Epidermal melanocyte (primary cell): Measurements from ENCODE around the gene C2orf76.
"Not testable (repeated sequence)": the region's sequence is repeated elsewhere in the genome, so short reads cannot be mapped to it uniquely, and the experiment has no call there.

Experiments
- DNase-seq: peaks from one replicate; pipeline ENCODE4 v3.0.0; 2011; ENCODE audit warnings: low spot score; ENCODE audit not compliant: insufficient read length

Gene C2orf76

DNA sequence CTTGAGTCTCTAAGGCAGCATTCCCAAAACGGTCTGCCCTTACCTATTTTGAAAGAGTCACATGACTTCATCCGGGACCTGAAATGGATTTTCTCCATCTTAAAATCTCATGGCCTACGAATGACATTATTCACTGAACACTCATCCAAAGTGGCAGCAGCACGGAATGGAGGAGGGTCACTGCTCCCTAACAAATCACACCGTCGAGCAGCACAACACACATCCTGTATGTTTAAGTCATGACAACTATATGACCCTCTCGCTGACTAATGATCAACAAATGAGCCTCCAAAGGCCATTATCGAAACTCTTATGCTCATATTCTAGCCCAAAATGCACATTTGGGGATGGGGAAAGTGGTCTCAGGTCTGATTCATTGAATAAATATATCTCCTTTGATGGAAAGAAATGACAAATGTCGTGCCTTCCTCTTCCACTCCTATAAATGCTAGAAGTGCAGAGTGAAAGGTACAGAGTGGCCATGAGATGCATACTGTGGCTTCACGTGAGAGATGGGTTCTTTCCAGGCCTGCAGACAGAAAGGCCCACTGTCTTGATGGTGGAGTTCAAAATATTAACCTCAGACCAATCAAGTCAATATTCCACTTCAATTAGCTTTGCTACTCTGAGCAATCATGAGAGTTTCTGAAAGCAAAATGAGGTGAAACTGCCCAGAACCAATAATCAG lies 70.8 kb downstream of the C2orf76 start:
- no peak for DNase-seq

DNA sequence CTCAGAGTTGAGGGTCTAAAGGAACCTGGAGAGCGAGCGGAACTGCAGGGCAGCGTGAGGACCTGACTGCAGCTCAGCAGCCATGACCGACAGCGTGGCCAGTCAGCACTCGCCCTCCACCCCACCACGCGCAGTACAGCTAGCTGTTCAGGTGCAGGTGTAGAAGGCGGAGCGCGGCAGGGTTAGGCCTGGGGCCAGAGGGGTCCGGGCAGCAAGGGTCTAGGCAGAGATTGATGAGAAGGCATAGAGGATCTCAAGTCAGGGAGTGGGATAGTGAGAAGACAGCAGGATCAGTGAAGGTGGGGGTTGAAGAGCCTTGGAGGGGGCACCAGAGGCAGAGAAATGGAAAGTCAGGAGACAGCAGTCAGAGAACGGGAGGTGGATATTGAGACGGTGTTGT lies 72.0 kb downstream of the C2orf76 start:
- no peak for DNase-seq

DNA sequence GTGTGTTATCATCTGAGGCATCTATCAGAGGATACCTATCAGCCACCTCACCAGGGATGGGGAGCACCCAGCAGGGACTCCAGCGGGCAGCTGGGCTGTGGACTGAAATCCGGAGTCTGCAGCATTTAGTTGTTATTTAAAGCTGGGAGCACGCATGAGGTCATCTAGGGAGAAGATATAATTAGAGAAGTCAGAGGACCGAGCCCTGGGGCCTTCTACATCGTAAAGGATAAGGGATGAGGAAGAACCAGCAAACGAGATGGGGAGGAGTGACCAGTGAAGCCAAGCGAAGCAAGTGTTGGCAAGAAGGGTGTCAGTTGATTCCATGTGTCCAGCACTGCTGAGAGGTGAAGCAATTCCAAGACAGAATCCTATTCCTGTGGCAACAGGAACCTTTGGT lies 72.7 kb downstream of the C2orf76 start:
- no peak for DNase-seq

DNA sequence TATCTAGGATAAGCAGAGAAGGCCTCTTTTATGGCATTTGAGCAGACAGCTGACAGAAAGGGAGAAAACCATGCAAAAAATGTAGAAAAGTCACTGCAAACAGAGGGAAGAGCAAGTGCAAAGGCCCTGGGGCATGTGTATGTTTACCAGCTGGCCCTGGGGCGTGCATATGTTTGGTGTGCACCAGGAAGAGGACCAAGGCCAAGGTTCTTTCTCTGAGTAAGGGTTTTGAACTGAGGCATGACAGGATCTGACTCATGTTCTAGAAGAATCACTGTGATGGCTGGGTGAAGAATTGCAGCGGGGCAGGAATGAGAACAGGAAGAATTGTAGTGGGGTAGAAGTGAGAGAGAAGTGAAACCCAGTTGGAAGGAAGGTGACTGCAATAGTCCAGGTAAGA lies 73.4 kb downstream of the C2orf76 start:
- no peak for DNase-seq

DNA sequence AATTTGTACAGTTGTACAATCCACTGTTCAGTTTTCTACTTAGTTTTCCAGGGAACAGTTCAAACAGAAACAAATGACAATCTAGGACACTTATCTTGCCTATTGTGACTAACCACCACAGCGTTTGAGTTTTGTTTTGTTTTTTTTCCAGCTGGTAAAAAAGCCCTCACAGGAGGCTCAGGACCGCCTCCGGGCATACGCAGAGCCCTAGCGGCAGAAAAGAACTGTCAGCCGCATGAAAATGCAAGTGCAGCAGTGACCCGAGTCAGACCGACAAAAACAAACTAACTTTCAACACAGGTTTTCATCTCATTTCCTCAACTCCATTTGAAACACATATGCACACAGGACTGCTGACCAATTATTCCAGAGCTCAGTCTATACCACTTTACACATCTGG lies 74.4 kb downstream of the C2orf76 start:
- DNase-seq = no peak

DNA sequence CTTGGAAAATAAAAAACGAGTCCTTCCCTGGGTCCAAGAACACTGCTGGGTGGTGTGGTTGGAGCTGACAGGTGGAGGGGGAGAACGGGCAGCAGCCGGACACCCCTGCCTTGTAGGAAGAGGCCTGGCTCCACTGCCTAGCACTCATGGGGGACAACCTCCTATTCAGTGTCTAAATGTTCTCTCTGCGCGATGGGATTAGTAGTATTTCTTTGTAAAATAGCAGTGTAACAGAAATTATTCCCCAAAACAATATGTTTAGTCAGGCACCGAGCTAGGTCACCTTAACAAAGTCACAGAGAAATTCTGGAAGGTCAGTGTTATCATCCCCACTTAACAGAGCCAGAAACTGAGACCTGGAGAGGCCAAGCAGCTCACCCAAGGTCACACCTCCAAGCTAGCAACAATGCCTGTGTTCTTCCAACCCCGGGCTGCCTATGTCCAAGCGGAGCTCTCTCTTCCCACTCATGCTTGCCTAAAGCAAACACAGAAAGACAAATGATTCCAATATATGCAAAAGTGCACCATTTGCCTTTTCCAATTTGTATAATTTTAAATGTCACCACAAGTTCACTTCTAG lies 75.0 kb downstream of the C2orf76 start:
- no peak for DNase-seq

DNA sequence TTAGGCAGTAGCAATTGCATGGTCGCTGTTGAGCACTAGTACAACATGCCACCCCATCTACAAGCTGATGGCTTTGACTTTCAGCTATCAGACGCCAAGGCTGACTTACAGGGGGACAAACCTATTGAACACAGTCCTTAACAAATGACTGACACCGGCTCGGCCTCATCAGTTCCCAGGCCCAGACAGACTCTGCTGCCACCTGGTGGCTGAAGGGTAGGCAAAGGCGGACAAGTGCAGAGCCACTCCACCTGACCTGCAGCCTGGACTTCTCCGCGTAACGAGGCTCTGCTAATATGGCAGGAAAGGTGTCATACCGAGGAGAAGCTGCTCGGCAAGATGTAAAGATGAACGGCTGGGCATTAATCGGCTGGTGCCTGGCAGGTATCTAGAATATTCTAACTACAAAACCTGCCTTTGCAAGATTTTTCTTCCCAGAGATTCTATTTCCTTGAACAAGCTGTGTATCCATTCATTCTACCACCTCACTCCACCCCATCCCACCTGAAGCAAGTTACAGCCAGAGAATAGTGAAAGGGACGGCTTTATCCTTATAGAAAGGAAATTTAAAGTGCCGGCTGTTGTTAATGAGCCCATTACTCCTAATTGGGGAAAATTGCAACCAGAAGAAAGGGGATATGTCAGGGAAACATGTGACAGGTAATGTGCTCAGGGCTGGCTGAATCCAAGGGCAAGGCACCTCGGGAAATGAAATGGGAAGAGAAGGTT lies 75.6 kb downstream of the C2orf76 start:
- DNase-seq = peak; percentile 37

DNA sequence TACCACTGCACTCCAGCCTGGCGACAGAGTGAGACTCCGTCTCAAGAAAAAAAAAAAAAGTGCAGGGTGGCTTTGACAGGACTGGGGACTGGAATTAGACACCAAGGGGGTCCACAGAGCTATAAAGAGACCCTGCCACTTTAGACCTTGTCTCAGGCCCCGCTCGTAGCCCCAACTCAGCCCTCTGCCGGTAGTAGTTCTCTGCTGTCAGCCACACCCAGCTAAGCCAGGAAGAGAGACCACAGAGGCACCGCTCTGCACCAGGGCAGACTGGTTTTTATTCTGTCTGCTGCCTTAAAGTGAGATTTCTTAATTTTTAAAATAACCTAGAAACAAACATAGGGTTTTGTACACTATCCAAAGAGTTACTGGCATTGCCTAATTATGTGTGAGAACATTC lies 77.0 kb downstream of the C2orf76 start:
- no peak for DNase-seq

DNA sequence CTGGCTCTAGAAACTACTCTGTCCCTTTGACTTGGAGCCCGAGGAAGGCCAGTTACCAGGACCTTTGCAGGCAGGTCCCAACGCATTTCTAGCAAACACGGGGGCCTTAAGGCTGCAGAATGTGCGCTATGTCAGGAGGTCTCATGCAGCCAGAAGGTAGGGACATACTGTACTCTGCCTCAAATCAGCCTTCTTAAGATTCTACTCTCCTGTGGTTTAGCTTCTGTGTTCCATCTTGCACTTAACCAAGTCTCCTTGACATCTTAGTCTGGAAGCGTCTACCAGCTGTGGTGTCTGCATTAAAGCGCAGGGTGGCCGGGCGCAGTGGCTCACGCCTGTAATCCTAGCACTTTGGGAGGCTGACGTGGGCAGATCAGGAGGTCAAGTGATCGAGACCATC lies 77.5 kb downstream of the C2orf76 start:
- DNase-seq = no peak

DNA sequence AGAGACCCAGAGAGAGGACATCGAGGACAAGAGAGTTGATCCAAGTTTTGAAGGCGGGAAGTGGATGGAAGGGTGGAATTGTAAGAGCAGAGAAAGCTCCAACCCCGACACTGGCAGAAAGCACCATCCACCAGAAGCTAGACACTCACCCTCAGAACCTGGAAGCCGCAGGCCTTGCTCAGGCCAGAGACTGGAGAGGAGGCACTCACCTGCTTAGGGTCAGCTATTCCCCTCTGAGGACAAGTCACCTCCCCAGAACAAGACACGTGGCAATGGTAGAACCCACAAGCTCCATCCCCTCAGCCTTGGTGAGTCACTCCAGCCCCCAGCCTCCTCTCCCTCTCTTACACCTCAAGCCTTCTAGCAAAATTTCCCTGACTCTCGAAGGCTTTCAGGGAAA lies 78.1 kb downstream of the C2orf76 start:
- no peak for DNase-seq

DNA sequence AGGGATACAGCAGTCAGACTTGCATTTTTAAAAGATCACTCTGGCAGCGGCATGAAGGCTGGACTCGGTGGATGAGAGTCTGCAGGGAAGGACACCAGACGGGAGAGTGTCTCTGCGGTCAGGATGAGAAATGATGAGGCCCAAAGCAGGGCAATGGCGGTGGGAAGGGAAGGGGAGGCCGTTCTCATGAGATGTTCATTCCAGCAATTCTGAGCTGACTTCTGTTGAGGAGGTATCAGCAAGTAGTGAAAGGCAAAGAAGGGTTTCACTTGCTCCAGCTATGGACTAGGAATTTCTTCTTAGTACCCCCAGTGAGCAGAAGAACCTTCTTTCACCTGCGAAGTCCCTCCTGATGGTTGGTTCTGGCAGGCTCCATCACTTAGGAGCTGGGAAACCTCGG lies 80.0 kb downstream of the C2orf76 start:
- no peak for DNase-seq

DNA sequence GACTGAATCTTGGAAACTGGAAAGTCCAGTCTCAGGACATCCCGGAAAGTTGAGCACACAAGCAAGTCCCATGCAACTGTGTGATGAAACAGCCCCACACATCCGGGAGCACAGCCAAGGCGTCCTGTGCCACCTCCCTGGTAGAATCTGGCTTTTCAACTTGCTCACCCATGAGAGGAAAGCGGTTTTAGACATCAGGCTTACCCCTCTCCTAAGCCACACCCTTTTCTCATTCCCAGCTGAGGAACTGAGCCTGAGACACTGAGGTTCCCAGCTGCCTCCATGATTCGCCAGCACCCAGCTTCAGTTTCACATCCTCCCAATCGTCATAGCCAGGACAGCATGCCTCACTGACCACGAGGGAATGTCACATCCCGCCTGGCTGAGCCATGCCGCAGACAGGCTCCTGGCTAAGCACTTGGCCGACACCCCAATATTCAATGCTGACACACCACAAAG lies 82.7 kb downstream of the C2orf76 start:
- DNase-seq = no peak

DNA sequence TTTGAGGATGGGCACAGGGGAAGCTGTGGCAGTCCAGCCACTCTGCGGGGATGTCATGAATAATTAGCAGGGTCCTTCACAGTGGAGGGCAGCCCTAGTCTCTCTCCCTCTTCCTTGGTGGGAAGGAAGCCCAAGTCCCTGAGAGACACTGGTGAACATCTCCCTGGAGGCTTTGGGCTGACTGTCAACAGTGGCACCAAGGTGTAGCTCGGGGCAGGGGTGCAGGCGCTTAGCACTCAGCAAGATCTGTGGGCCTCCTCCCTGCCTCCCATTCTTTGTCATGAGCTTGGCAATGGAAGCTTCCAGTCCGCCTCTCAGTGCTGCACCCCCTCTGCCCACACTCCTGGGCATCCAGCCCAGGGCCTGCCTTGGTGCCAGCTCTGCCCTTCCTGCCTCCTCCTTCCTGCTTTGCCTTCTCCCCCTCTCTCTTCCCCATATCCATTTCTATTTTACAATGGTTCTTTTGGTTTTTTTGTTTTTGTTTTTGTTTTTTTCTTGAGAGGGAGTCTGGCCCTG lies 83.6 kb downstream of the C2orf76 start:
- no peak for DNase-seq

DNA sequence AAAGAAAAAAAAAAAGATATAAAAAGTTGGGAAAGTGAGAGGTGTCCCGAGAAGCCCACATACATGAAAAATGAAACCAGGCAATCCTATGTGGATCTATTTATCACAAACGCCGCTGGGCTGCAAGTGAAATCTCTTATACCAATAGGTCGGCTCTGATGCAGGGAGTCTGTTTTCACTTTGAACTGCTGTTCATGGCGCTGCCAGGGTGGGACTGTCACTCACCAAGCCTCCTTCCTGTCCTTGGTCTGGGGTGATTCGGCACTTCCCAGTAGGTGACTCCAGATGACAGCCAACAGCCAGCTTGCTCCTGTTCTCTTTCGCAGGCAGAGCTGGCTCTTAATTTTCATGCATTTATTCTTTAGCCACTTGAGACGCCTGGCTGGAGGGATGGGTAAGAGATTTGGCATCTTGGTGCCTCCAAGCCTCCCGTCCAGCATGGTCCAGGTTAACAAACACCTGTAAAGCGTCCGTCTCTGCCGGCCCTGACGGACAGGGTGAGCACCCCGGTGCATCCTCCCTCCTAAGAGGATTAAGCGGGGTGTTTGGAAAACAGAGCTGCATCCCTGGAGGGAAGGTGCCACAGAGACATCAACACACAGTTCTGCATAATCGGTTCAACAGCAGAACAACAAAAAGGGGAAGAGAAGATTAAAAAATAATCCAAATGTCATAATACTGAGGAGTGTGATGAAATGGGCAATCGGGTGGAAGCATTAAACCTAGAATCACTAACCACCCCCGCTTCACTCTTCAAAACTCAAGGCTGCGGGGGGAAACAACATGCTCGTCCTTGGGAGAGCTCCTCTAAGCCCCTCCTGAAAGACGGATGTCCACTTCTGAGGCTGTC lies 84.3 kb downstream of the C2orf76 start:
- DNase-seq = no peak

DNA sequence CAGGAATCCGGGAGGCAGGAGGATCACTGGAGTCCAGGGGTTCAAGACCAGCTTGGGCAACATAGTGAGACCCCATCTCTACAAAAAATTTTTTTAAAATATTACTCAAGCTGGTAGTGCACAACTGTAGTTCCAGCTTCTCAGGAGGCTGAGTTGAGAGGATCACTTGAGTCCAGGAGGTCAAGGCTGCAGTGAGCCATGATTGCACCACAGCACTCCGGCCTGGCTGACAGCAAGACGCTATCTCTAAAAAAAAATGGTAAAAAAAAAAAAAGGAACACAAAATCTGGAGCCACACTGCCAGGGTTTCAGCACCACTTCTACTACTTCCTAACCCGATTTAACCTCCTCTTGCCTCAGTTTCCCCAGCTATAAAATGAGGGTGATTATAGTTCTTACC lies 86.0 kb downstream of the C2orf76 start:
- DNase-seq = no peak

DNA sequence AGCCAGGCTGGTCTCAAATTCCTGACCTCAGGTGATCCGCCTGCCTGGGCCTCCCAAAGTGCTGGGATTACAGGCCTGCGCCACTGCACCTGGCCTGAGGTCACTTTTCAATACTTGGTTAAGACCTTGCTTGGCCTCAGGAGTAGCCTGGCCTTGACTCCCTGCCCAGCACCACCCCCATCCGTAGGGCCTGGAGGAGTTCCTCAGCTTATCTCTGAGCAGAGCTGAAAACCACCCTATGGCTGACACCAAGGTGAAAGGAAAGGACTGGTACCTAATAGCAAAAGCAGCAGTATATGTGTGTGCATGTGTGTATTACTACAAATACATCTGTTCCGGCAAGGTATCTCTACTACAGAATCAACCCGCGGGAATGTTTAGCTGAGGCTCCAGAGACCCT lies 87.0 kb downstream of the C2orf76 start:
- no peak for DNase-seq

DNA sequence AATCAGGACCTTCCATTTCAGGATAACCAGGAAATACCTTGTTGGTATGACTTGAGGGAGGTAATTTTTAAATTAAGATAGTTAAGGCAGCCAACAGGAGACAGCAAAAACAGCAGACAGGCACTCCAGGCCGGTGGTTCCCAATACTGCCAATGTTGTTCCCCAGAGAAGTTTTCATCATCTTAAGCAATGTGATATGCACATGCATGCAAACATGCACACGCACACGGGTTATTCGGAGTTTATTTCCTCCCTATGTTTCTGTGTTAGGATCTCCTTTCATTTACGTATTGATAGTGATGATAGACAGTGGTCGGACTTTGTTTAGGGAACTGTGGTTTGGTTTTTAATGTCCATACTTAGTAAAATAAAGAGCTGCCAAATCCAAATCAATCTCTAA lies 87.7 kb downstream of the C2orf76 start:
- no peak for DNase-seq

DNA sequence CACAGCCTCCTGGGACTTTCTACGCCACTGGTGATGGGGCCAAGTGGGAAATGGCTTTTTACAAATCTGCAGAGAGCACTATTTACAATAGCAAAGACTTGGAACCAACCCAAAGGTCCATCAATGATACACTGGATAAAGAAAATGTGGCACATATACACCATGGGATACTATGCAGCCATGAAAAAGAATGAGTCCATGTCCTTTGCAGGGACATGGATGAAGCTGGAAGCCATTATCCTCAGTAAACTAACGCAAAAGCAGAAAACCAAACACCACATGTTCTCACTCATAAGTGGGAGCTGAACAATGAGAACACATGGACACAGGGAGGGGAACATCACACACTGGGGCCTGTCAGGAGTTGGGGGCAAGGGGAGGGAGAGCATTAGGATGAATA lies 88.2 kb downstream of the C2orf76 start:
- not testable (repeated sequence) for DNase-seq

DNA sequence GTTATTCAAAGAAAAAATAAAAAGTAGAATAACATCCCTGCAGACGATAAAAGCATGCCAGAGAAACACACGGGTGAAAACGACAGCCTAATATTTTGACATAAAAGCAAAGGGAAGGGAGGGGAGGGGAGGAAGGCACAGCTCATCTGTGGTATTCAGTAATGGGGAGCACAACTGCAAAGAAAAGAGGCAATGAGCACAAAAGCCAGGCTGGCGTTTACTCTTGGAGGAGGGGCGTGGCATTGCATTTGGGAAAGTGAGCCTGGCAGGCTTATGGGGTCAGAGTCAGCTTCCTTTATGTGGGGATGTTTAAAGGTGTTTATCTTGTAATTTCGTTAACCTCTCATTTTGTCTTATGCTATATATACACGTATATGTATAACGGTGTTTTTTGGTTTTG lies 89.8 kb downstream of the C2orf76 start:
- DNase-seq = no peak

DNA sequence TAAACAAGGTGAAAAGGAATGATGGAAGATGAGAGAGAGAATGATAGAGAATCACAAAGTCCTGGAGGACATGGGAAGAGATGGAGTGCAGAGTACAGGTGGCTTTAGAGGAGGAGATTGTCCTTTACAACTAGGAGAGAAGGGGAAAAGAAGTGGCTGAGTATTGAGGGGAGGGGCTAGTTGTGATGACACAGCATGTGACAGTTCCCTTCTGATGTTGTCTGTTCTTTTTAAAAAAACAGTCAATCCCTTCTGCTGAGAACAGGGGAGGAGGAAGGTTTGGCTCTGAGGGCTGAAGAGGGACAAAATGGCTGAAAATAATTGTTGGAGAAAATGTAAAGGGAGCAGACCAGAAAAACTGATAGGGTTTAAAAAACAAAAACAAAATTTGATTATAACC lies 99.0 kb downstream of the C2orf76 start:
- no peak for DNase-seq

DNA sequence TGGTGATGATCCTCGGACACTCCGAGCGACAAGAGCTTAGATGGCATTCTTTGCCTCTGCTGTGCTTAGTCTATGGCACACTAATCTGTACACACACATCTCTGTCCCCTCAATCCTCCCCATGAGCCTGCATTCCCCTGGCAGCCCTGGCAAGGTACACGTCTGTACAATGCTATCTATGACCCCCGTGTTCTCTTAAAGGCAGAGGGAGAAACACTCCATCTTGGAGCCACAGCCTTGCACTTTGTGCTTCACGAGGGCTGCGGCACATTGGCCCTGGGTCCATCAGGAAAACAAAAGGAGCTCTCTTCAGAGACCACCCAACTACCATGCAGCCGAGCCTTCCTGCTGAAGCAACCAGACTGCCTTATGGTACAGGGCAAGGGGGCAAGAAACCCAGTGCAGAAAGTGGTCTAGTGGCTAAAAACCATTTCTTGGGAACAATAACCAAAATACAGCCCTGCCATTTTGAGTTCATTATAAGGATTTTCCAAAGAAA lies 100.5 kb downstream of the C2orf76 start:
- no peak for DNase-seq

DNA sequence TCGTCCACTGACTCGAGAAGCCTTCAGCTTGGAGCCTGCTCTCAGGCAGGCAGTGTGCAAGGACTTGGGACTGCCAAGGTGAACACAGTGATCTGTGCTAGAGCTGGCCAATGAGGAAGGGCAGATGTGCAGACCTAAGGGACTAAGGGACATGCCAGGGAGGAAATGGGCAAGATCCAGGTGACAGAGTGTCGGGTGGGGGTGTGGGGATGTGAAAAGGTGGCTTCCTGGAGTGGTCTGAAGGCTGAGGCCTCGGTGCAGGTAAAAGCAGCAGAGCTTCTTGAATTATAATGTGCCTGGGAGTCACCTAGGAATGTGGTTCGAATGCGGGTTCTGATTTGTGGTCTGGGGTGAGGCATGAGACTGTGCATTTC lies 101.0 kb downstream of the C2orf76 start:
- no peak for DNase-seq
